HG02798 (cell line): ENCODE data around the gene CLTCL1.
"Not testable (repeated sequence)": the region's sequence is repeated elsewhere in the genome, so short reads cannot be mapped to it uniquely, and the experiment has no call there.

Experiments used
- ATAC-seq: cut with Tn5 transposase; IDR thresholded peaks from one replicate; pipeline ENCODE4 v1.9.1; 2021; ENCODE audit warnings: mild to moderate bottlenecking; ENCODE audit not compliant: unreplicated experiment, poor library complexity

The CLTCL1 gene

DNA sequence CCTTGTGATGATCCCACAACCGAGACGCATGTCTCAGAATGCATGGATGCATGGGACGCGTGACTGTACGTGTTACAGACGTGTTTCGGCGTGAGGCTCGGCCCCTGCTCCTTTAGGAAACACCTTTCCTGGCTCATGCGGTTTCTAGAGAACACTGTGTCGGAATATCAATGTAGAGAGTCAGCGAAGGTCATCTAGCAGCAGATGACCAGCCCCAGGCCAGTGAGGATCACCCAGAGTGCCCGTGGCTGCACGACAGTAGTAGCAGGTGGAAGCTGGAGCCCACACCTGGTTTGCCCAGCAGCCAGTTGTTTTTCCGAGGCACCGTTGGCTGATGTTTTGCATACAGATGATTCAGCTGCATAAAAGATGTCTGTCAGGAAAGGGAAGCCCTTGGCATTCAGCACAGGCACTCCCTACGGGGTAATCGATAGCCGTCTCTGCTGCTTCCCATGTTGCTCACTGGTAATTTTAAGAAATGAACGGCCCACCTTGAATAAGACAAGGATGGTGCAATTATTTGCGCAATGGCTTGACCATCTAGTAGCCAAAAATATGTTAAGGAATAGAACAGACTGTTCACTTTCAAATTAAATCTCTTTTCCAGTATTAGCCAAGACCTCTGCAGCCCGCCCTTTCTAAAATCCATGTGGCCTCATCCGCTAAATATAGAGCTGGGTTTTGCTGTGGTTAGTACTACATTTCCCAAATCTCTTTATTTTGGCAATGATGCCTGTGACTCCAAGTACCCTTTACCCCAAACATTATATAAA, 1.1 kb upstream of the CLTCL1 start:
- ATAC-seq: no peak

DNA sequence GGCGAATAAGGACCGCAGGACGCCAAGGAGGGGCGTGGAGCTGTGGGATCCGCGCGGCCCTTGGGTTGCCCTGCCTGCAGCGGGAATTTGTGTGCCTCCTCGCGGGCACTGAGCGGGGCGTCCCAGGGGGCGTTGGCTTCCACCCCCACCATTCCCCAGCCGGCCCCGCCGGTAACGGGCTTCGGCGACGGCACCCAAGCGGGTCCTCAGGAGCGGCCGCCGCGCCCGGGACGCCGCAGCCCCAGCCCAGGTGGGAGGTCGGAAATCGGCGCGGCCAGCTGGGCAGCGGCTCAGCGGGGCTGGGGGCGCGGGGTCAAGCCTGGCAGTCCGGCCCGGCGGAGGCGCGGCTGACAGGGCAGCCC, 320 bp downstream of the CLTCL1 start:
- ATAC-seq: peak; percentile 27

DNA sequence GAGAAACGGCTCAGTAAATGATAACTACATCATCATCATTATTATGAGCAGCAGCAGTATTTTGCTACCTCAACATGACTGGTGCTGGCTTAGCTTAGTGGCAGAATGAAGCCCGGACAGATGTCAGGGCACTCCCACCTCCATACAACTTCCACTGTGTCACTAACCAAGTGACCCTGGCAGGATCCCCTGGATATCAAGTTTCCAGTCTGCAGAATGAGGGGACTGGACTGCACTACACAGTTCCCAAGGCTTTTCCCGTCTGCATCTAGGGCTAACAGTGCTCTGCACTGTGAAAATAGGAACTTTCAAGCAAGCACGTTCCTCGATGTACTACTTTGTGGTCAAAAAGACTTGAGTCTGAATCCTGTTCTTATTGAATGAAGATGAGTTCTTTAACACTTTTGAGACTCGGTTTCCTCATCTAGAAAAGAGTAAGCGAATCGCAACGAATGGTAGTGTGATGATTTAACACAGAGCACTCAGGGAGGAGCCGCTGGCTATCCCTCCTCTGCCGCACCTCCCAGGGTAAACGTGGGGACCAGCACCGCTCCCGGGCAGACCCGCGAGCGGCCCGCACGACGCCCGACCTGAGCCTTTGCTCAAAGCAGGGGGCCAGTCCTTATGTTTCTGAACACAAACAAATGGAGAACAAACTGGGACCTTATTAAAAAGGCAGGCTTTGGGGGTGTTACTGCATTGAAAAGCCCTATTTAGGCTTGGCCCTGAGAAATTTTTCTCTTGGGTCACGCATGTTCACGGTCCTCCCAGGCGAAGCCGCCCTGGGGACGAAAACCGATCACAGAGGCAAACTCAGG, 910 bp downstream of the CLTCL1 start:
- ATAC-seq: no peak

- ATAC-seq: no peak
These were observed 1.9 kb downstream of the CLTCL1 start for GRCh38 chr22:19289475-19290161.

GRCh38 chr22:19287889-19288288, 3.6 kb downstream of the CLTCL1 start:
- ATAC-seq: no peak

GRCh38 chr22:19287076-19287707, 4.3 kb downstream of the CLTCL1 start:
- ATAC-seq: no peak

DNA sequence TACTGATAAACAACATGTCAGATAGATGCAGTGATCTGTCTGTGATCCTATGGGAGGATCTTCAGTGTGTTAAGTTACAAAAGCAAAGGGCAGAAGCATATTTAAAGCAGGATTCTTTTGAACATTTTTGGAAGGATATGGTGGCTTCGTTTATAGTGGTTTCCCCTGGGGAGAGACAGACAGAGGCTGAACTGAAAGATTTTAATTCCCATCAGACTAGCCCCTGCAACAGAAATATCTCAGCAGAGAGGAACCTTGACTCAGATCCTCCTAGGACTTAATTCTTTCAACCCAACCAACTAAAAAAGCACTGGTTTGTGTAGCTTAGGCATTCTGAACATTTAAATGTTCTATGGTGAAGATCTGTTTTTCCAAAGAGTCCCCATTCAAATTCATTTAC, 5.7 kb downstream of the CLTCL1 start:
- ATAC-seq: no peak

- ATAC-seq: not testable (repeated sequence)
These were observed 12.4 kb downstream of the CLTCL1 start for GRCh38 chr22:19279143-19279542.

GRCh38 chr22:19277785-19278184, 13.7 kb downstream of the CLTCL1 start:
- no peak for ATAC-seq

GRCh38 chr22:19275919-19276600, 15.5 kb downstream of the CLTCL1 start:
- no peak for ATAC-seq

GRCh38 chr22:19275513-19275912, 16.0 kb downstream of the CLTCL1 start:
- no peak for ATAC-seq

GRCh38 chr22:19275104-19275503, 16.4 kb downstream of the CLTCL1 start:
- no peak for ATAC-seq

GRCh38 chr22:19271856-19272535, 19.5 kb downstream of the CLTCL1 start:
- ATAC-seq: no peak

GRCh38 chr22:19271273-19271855, 20.2 kb downstream of the CLTCL1 start:
- ATAC-seq: no peak

- no peak for ATAC-seq
These were observed 20.6 kb downstream of the CLTCL1 start for GRCh38 chr22:19270873-19271272.

- ATAC-seq: no peak
These were observed 24.9 kb downstream of the CLTCL1 start for GRCh38 chr22:19266547-19267086.

DNA sequence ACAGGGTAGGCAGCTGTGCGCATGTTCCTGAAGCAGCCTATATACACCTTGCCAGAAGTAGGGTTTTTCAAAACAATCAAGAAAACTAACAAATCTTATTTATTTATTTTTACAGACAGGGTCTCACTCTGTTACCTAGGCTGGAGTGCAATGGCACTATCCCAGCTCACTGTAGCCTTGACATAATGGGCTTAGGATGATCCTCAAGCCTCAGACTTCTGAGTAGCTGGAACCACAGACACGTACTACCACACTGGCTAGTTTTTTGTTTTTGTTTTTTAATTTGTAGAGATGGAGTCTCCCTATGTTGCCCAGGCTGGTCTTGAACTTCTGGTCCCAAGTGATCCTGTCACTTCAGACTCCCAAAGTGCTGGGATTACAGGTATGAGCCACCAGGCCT, 25.7 kb downstream of the CLTCL1 start:
- no peak for ATAC-seq

GRCh38 chr22:19260804-19261203, 30.7 kb downstream of the CLTCL1 start:
- no peak for ATAC-seq

GRCh38 chr22:19260194-19260593, 31.3 kb downstream of the CLTCL1 start:
- no peak for ATAC-seq
